GM10266 (cell line): ENCODE data around the gene ZNF436.

ENCODE experiments used
- DNase-seq: peaks from one replicate; pipeline ENCODE4 v3.0.0; 2012; ENCODE audit errors: extremely low spot score
- TF ChIP-seq, protein P1 (sequence below): IDR thresholded peaks from 2 replicates; pipeline ENCODE4 v1.5.1; 2012; ENCODE audit warnings: mild to moderate bottlenecking, low read depth; ENCODE audit not compliant: control insufficient read depth, insufficient read depth; ENCODE audit errors: missing control alignments

The ZNF436 gene

DNA sequence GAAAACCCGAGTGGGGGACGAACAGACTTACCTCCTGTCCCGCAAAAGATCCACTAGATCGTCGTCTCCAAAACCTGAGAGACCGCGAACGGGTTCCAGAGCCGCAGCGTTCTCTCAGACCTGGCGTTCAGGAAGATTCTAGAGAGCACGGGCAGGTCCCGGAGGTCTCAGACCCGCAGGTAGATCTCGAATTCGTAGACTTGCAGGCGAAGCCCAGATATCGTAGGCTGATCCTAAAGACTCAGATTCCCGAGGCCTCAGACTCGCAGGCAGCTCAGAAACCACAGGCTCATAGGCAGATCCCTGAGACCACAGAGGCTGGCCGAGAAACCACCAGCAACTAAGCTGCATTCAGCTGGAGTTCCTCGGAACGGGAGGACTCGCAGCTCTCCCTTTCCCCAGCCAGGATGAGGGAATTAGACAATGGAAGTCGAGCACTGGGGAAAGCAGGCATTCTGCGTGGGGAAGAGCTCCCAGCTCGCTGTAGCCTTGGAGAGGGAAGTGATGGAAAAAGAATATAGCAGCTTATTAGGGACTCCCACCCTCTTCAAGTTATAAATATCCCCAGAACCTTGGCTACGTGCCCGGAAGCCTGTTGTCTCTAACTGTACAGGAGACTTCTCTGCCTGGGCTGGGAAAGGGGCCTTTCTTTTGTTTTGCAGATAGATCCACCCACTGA, at the start of gene ZNF436:
Gene ZNF436, minus strand, starts transcription at position 502 of the 679 bp plus-strand sequence. CDS start 1,831 bp downstream, outside the sequence.
- TF ChIP-seq, protein P1, sequence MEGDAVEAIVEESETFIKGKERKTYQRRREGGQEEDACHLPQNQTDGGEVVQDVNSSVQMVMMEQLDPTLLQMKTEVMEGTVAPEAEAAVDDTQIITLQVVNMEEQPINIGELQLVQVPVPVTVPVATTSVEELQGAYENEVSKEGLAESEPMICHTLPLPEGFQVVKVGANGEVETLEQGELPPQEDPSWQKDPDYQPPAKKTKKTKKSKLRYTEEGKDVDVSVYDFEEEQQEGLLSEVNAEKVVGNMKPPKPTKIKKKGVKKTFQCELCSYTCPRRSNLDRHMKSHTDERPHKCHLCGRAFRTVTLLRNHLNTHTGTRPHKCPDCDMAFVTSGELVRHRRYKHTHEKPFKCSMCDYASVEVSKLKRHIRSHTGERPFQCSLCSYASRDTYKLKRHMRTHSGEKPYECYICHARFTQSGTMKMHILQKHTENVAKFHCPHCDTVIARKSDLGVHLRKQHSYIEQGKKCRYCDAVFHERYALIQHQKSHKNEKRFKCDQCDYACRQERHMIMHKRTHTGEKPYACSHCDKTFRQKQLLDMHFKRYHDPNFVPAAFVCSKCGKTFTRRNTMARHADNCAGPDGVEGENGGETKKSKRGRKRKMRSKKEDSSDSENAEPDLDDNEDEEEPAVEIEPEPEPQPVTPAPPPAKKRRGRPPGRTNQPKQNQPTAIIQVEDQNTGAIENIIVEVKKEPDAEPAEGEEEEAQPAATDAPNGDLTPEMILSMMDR = no peak
- peak; percentile 38 for DNase-seq

DNA sequence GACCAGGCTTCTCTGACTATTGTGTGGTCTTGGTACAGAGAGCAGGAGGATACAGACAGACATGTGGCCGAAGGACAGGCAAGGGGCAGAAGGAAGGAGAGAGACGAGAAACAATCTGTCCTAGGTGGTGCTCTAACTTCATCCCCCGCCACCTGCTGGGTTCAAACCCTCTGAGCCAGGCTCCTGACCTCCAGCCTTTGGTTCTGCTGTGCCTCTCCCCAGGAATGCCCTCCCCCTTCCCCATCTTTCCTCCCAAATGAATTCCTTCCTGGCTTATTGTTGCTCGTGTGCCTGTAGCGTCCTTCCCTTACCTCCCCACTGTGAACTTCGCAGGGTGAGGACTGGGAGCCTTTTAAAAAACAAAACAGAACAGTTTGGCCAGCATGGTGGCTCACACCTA, 49.5 kb upstream of the ZNF436 start:
- DNase-seq = no peak
- TF ChIP-seq, protein P1 = no peak

- TF ChIP-seq, protein P1 = no peak
- no peak for DNase-seq
These were observed 47.9 kb upstream of the ZNF436 start for GRCh38 chr1:23417570-23417969.

DNA sequence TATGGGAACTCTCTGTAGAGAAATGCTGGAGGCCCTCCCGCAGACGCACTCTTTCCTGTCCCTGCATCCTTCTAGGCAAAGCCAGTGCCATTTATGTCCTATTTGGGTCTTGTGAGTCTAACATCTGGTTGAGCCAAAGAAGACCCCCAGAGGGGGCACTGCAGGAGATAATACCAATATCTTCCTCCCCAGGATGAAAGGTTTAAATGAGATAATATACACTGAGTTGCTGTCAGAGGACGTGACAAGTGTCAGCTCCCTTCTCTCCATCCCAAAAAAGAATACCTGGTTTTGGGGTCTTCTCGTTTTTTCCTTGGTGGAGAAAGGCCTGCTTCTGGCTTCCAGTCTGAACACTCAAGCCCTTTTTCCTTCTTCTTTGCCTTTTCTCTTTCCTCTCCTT, 47.3 kb upstream of the ZNF436 start:
- TF ChIP-seq, protein P1 = no peak
- DNase-seq = no peak

DNA sequence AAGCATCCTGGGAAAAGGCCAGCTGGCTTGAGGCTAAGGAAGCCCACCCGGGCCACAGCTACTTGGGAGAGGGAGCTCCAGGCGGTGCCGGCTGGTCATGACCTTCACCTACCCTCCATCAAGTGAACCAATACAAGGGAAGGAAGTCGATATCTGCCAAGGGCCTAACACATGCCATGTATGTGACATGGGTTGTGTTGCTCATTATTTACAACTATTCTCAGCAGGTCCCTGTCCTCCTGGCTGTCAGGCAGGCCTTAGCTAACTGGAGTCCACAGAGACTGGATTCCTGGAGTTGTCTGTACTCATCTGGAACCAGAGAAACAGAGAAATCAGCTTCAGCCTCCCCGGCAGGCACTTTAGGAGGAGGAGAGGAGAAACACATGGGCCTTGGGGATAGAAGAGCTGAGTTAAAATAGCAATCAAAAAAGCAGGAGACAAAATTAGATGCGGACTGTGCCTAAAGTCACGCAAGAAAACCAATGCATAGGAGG, 39.2 kb upstream of the ZNF436 start:
- TF ChIP-seq, protein P1 = no peak
- no peak for DNase-seq

- TF ChIP-seq, protein P1 = no peak
- DNase-seq = no peak
These were observed 37.5 kb upstream of the ZNF436 start for GRCh38 chr1:23407016-23407630.

- TF ChIP-seq, protein P1 = no peak
- DNase-seq = no peak
These were observed 36.3 kb upstream of the ZNF436 start for GRCh38 chr1:23405946-23406345.
